RPMI7951 (cell line): ENCODE measurements around the gene ZNF468. TPM values are rescaled to one million over a fixed set of nuclear protein-coding genes. Genes with fewer than 3 reads are reported as not detected.
A peak's percentile ranks its signal among the peaks of the same experiment; 100 is the strongest.
"Not testable (repeated sequence)": the region's sequence is repeated elsewhere in the genome, so short reads cannot be mapped to it uniquely, and the experiment has no call there.

Experiments
- DNase-seq: peaks from one replicate; pipeline ENCODE4 v3.0.0-alpha.2; 2012; ENCODE audit warnings: low read depth
- total RNA-seq: library from RNA; depleted of rRNA; stranded (reverse); fragments of >200 nt; shearing (Covaris generic); gene quantifications from 2 replicates; pipeline ENCODE4 v1.2.3, GENCODE V29; 2014; rRNA removed

The ZNF468 gene
- 14.8 and 22.9 TPM in 2 replicates for total RNA-seq

GRCh38 chr19:52857378-52858191 is at the start of gene ZNF468:
TSS of gene ZNF468 (minus strand) at chr19:52857619. CDS start at chr19:52854272, 3,347 bp downstream.
- peak; percentile 68 for DNase-seq

- DNase-seq = not testable (repeated sequence)
These were observed 46.8 kb upstream of the ZNF468 start for GRCh38 chr19:52904052-52904780.

- no peak for DNase-seq
These were observed 44.4 kb upstream of the ZNF468 start for GRCh38 chr19:52901842-52902241.

- DNase-seq = not testable (repeated sequence)
These were observed 41.2 kb upstream of the ZNF468 start for GRCh38 chr19:52898596-52898995.

- DNase-seq = no peak
These were observed 40.7 kb upstream of the ZNF468 start for GRCh38 chr19:52898101-52898500.

GRCh38 chr19:52897138-52897935 is 39.9 kb upstream of the ZNF468 start, which contains the start of gene ZNF320:
TSS of gene ZNF320 (minus strand) at chr19:52897635. CDS start at chr19:52890255, 7,380 bp downstream.
- peak; percentile 88 for DNase-seq

- peak; percentile 28 for DNase-seq
These were observed 39.2 kb upstream of the ZNF468 start for GRCh38 chr19:52896431-52897137.

- no peak for DNase-seq
These were observed 33.9 kb upstream of the ZNF468 start for GRCh38 chr19:52891336-52891735.

GRCh38 chr19:52889931-52890330 is 32.5 kb upstream of the ZNF468 start:
- DNase-seq = no peak

GRCh38 chr19:52889076-52889475 is 31.7 kb upstream of the ZNF468 start:
- DNase-seq = no peak

GRCh38 chr19:52880895-52881389 is 23.5 kb upstream of the ZNF468 start:
- DNase-seq = no peak

- not testable (repeated sequence) for DNase-seq
These were observed 15.6 kb upstream of the ZNF468 start for GRCh38 chr19:52872996-52873395.

- no peak for DNase-seq
These were observed 14.0 kb upstream of the ZNF468 start for GRCh38 chr19:52871466-52871865.

- not testable (repeated sequence) for DNase-seq
These were observed 10.6 kb upstream of the ZNF468 start for GRCh38 chr19:52868031-52868430.

- DNase-seq = peak; percentile 11
These were observed 660 bp downstream of the ZNF468 start for GRCh38 chr19:52856540-52857377.

GRCh38 chr19:52847352-52847751 is 10.1 kb downstream of the ZNF468 start:
- not testable (repeated sequence) for DNase-seq

- not testable (repeated sequence) for DNase-seq
These were observed 16.5 kb downstream of the ZNF468 start for GRCh38 chr19:52840825-52841465.

GRCh38 chr19:52834289-52834688 is 23.1 kb downstream of the ZNF468 start:
- DNase-seq = not testable (repeated sequence)

GRCh38 chr19:52833541-52833940 is 23.9 kb downstream of the ZNF468 start:
- not testable (repeated sequence) for DNase-seq
